HepG2 (cell line): ENCODE data around the gene ZNF512B. TPM values are rescaled to one million over a fixed set of nuclear protein-coding genes. Genes with fewer than 3 reads are reported as not detected.

Experiments
- AGO2 ChIP-seq: fragments of 200-400 bp; formaldehyde crosslinking; optimal IDR thresholded peaks from 2 replicates; pipeline ENCODE3; 2017; ENCODE audit warnings: mild to moderate bottlenecking, low read depth, low read length, moderate library complexity
- HMG20A ChIP-seq: IDR thresholded peaks from 2 replicates; pipeline ENCODE4 v1.6.1; 2016; ENCODE audit warnings: borderline replicate concordance
- POLR2A ChIP-seq, 2 experiments: IDR thresholded peaks; 2 replicates each; pipeline ENCODE4 v1.6.1; 2011; ENCODE audit warnings: low read depth in 2 of 2, low read length in 2 of 2, mild to moderate bottlenecking in 1 of 2, moderate library complexity in 1 of 2; ENCODE audit not compliant: insufficient read depth in 1 of 2
- PREB ChIP-seq: sonication (generic); formaldehyde crosslinking; IDR thresholded peaks from 2 replicates; pipeline ENCODE4 v1.4.0; 2020; ENCODE audit warnings: missing genetic modification reagents
- RBAK ChIP-seq: sonication (generic); formaldehyde crosslinking; IDR thresholded peaks from 2 replicates; pipeline ENCODE4 v1.5.1; 2020; ENCODE audit warnings: mild to moderate bottlenecking, missing genetic modification reagents
- SNAPC4 ChIP-seq: sonication (generic); formaldehyde crosslinking; IDR thresholded peaks from 2 replicates; pipeline ENCODE4 v1.4.0; 2020; ENCODE audit warnings: mild to moderate bottlenecking, missing genetic modification reagents
- SP4 ChIP-seq: sonication (generic); formaldehyde crosslinking; IDR thresholded peaks from 2 replicates; pipeline ENCODE4 v1.8.1; 2023; ENCODE audit warnings: mild to moderate bottlenecking, missing genetic modification reagents
- STAG1 ChIP-seq: sonication (generic); formaldehyde crosslinking; IDR thresholded peaks from 2 replicates; pipeline ENCODE4 v1.4.0; 2020; ENCODE audit warnings: missing genetic modification reagents
- YY1 ChIP-seq: IDR thresholded peaks from 2 replicates; pipeline ENCODE4 v1.6.1; 2011; ENCODE audit warnings: low read length, low read depth, moderate library complexity, mild to moderate bottlenecking; ENCODE audit not compliant: insufficient read depth, insufficient replicate concordance
- ZBTB20 ChIP-seq: sonication (generic); formaldehyde crosslinking; IDR thresholded peaks from 2 replicates; pipeline ENCODE4 v1.8.1; 2023; ENCODE audit warnings: missing genetic modification reagents, low read depth, mild to moderate bottlenecking, borderline replicate concordance
- ZBTB4 ChIP-seq: sonication (generic); formaldehyde crosslinking; IDR thresholded peaks from 2 replicates; pipeline ENCODE4 v1.4.0; 2020; ENCODE audit warnings: missing genetic modification reagents, mild to moderate bottlenecking, borderline replicate concordance
- ZNF383 ChIP-seq: sonication (generic); formaldehyde crosslinking; IDR thresholded peaks from 2 replicates; pipeline ENCODE4 v1.4.0; 2020; ENCODE audit warnings: missing genetic modification reagents, mild to moderate bottlenecking, borderline replicate concordance
- ZNF616 ChIP-seq: sonication (generic); formaldehyde crosslinking; IDR thresholded peaks from 2 replicates; pipeline ENCODE4 v1.5.0; 2020; ENCODE audit warnings: low read depth, mild to moderate bottlenecking, missing genetic modification reagents
- ZXDC ChIP-seq: sonication (generic); formaldehyde crosslinking; IDR thresholded peaks from 2 replicates; pipeline ENCODE4 v1.5.0; 2020; ENCODE audit warnings: mild to moderate bottlenecking, missing genetic modification reagents
- polyA plus RNA-seq, 8 experiments: library from polyadenylated mRNA; depleted of rRNA in 3 of 8; stranded (reverse) in 7 of 8; unstranded in 1 of 8; fragments of >200 nt; fragmentation: Illumina TruSeq in 4 of 8; extraction: Trizol in 4 of 8; gene quantifications; 2 replicates each; pipeline versions ENCODE4 v1.2.1 to v1.2.3, GENCODE V29; 2011 to 2016; ENCODE audit warnings: low read depth in 4 of 8, missing spikeins in 1 of 8, mixed read lengths in 1 of 8; ENCODE audit not compliant: insufficient read depth in 1 of 8
- total RNA-seq, 5 experiments: library from RNA; depleted of rRNA; stranded (reverse); fragments of >200 nt; fragmentation: Illumina TruSeq; extraction: Trizol; gene quantifications; 2 replicates each; pipeline ENCODE4 v1.2.3, GENCODE V29; 2016; ENCODE audit warnings: low read depth in 1 of 5

ZNF512B gene
- total and polyA plus RNA-seq, 2 of the 13 experiments (the other 11 are each of a cell fraction or from before 2014, with no cell fraction given), result 11.5 to 30.6 TPM

- TF ChIP-seq SNAPC4, result no peak
- TF ChIP-seq ZBTB20 (CRISPR knock-in tag), result no peak
- TF ChIP-seq YY1, result no peak
- TF ChIP-seq HMG20A (CRISPR knock-in tag), result no peak
- TF ChIP-seq PREB (CRISPR knock-in tag), result no peak
- TF ChIP-seq POLR2A (IDR thresholded peaks at IDR 0.05; ENCODE audit: insufficient read depth in 1 of 2, low read depth in 2 of 2, low read length in 2 of 2), result 0 out of 4 replicates have a peak, but pooled peaks of 1 of the 2 experiments have one; percentile 10
- TF ChIP-seq ZNF383 (CRISPR knock-in tag), result no peak
- TF ChIP-seq ZXDC (CRISPR knock-in tag), result no peak
- no peak for TF ChIP-seq RBAK (CRISPR knock-in tag)
- TF ChIP-seq ZNF616 (CRISPR knock-in tag), result no peak
- no peak for TF ChIP-seq SP4 (CRISPR knock-in tag)
- TF ChIP-seq AGO2, result peak; percentile 26
- TF ChIP-seq ZBTB4 (CRISPR knock-in tag), result no peak
- TF ChIP-seq STAG1, result no peak
These were observed 3.4 kb downstream of the ZNF512B start (continued) for GRCh38 chr20:63966172-63966943.
